Right lobe of liver (tissue), 4 donors: ENCODE results near the gene PDE6A.

Experiments
- POLR2A ChIP-seq: fragments of 450-650 bp; IDR thresholded peaks from one replicate; pipeline ENCODE4 v1.6.1; 2017; ENCODE audit warnings: antibody characterized with exemption, mild to moderate bottlenecking
- TF ChIP-seq, protein P1 (sequence below), 4 donors: fragments of 200-600 bp in 3 of 4; fragments of 450-650 bp in 1 of 4; IDR thresholded peaks; one replicate each; pipeline versions ENCODE4 v1.5.1 to v1.8.0; 2016 to 2022; ENCODE audit warnings: antibody characterized with exemption in 4 of 4, mild to moderate bottlenecking in 2 of 4
- donor health status: DM: no; HTN: no; CAD: no.
- donor health status: DM: no; HTN: no; CAD: no.
- donor health status: DM: no; HTN: yes; CAD: no.

GRCh38 chr5:149865746-149866145 lies 78.8 kb downstream of the PDE6A start:
- TF ChIP-seq, protein P1, sequence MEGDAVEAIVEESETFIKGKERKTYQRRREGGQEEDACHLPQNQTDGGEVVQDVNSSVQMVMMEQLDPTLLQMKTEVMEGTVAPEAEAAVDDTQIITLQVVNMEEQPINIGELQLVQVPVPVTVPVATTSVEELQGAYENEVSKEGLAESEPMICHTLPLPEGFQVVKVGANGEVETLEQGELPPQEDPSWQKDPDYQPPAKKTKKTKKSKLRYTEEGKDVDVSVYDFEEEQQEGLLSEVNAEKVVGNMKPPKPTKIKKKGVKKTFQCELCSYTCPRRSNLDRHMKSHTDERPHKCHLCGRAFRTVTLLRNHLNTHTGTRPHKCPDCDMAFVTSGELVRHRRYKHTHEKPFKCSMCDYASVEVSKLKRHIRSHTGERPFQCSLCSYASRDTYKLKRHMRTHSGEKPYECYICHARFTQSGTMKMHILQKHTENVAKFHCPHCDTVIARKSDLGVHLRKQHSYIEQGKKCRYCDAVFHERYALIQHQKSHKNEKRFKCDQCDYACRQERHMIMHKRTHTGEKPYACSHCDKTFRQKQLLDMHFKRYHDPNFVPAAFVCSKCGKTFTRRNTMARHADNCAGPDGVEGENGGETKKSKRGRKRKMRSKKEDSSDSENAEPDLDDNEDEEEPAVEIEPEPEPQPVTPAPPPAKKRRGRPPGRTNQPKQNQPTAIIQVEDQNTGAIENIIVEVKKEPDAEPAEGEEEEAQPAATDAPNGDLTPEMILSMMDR (IDR thresholded peaks at IDR 0.05) = no peak
- no peak for TF ChIP-seq POLR2A
